OCI-LY3 (cell line): ENCODE measurements around the gene NEK11.

Source experiments
- CTCF ChIP-seq: fragments of 200-600, 300-600 bp; sonication (generic); IDR thresholded peaks from 2 replicates; pipeline ENCODE4 v1.5.1; 2014; ENCODE audit warnings: antibody characterized with exemption, low read length, low read depth
- EZH2phosphoT487 ChIP-seq: fragments of 200-600 bp; shearing (Covaris generic); IDR thresholded peaks from 2 replicates; pipeline ENCODE4 v1.6.1; 2018; ENCODE audit warnings: antibody characterized with exemption, mixed run types, low read depth

GRCh38 chr3:131107637-131108433 lies 81.2 kb downstream of the NEK11 start:
- no peak for TF ChIP-seq CTCF
- no peak for TF ChIP-seq EZH2phosphoT487
